CD4-positive, alpha-beta T cell treated with Interleukin-17A for 4 hours (primary cell): Measurements from ENCODE around the gene RAB27A.
"Not testable (repeated sequence)": the region's sequence is repeated elsewhere in the genome, so short reads cannot be mapped to it uniquely, and the experiment has no call there.

Experiments used
- DNase-seq: peaks from one replicate; pipeline ENCODE4 v3.0.0-alpha.2; 2020; ENCODE audit warnings: mixed read lengths

The RAB27A gene

DNA sequence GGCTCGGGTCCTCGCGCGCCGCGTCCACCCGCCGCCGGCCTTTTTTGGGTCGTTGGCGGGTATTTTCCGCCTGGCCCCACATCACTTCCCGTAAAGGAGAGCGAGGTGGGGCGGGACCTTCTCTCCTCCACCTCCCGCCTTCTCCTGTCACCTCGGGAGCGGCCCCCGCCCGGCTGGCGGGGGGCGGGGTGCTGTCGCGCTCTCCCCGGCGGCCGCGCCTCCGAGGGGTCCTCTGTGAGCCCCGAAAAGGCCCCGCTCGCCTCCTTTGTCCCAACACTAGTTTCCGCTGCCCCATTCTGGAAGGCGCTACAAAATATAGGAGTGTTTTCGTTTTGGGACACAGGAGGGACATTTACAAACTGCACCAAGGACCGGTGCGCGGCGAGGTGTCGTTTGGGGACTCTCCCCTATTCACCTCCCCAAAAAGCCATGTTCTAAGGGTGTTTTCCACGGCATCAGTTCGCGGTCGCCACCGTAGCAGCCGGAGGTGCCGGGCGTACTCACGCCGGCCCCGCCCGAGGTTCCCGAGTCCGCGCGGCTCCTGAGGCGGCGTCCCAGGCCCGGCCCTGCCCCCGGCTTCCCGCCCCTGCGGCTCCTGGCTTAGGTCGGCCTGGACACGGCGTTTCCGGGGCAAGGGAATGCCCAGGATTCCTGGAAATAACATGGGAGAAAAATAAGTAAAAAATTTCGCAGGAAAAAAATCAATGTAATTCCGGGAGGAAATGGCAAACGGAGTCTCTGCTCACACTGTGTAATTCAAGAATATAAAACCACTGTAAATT is at the start of gene RAB27A:
RAB27A (minus strand) TSS at position 68 of the 782 bp plus-strand sequence. CDS start 54,879 bp downstream, outside the sequence.
- DNase-seq, result peak; percentile 79

DNA sequence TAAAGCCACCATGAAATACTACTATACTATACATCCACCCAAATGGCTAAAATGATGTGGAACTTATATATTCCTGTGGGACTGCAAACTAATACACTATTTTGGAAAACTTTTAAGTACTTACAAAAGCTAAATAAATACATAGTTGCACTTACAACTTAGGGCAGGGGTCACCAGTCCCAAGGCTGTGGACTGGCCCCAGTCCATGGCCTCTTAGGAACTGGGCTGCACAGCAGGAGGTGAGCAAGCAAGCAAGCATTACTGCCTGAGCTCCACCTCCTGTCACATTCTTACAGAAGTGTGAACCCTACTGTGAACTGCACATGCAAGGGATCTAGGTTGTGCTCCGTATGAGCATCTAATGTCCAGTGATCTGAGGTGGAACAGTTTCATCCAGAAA is 47.5 kb upstream of the RAB27A start:
- no peak for DNase-seq

DNA sequence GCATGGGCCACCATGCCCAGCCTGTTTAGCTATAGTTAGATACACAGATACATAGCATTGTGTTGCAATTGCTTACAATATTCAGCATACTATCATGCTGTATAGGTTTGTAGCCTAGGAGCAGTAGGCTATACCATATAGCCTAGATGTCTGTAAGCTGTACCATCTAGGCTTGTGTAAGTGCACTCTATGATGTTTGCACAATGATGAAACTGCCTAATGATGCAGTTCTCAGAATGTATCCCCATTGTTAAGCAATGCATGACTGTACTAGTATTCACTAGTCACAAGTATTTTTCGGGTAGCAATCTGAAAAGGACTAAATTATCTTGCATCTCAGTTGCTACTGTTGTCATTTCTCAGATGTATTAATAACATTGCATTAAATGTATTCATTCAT is 45.4 kb upstream of the RAB27A start:
- no peak for DNase-seq

DNA sequence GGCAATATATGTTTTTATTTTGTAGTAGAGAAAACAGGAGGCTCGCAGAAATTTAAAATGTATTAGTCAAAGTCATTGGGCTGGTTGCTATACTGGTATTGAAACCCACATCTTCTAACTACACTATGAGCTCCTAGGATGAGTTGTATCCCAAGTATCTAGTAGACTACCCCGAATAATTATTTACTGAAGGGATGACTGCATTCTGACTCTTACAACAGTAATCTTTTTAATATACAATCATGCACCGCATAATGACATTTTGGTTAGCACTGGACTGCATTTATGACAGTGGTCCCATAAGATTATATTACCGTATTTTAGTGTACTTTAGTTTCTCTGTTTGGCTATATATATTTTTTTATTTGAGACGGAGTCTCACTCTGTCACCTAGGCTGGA is 44.8 kb upstream of the RAB27A start:
- no peak for DNase-seq

GRCh38 chr15:55327387-55327786 is 37.8 kb upstream of the RAB27A start:
- DNase-seq, result no peak

GRCh38 chr15:55322467-55322866 is 32.9 kb upstream of the RAB27A start:
- DNase-seq, result no peak

- no peak for DNase-seq
Observed at GRCh38 chr15:55320963-55321362, 31.4 kb upstream of the RAB27A start.

DNA sequence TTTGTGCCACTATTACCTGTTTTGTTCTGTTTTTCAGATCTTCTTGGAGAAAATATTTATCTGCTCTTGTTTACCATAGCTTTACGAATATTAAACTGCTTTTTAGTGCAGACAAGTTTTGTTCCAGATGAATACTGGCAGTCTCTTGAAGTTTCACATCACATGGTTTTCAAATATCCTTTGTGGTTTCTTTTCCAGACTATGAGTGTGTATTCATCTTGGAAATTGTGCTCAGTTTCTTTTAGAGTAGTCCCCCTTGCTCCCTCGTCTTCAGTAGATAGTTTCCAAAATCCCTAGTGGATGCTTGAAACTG is 30.6 kb upstream of the RAB27A start:
- DNase-seq, result no peak

DNA sequence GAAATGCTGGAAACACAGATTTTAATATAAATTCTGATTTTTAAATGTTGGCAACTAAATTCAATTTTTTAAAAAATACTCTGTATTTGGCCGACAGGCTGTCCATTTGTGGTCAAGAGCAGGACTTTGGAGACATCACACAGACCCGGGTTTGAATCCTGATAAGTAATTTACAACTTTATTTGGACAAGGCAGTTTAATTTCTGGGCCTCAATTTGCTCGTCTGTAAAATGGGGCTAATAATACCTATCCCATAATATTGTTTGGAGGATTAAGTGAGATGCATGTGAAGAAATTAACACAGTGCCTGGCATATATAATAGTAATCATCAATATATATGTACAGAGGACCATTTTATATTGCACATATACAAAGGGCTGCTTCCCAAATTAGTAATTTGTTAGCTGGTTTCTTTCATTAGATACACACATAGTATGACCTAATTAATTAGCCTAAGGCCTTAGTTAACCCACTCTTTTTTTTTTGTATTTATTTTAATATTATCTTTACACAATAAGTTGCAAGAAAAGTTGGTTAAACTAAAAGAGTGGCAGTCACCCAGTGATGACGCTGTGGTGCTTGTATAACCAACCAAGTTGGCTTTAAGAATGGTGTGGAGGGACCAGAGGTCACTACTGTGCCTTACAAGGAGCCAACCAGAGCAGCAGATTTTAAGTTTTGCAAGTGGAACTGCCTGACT is 30.1 kb upstream of the RAB27A start:
- DNase-seq, result no peak

GRCh38 chr15:55318588-55319494 is 29.2 kb upstream of the RAB27A start, which contains the start of the genes PIGB and PIGBOS1:
Gene PIGB, plus strand, starts transcription at chr15:55319222. Its CDS starts 29 bp downstream, at chr15:55319251.
Gene PIGBOS1, minus strand, starts transcription at chr15:55319123. Its CDS starts 1,331 bp downstream, at chr15:55317792.
- DNase-seq, result peak; percentile 80

DNA sequence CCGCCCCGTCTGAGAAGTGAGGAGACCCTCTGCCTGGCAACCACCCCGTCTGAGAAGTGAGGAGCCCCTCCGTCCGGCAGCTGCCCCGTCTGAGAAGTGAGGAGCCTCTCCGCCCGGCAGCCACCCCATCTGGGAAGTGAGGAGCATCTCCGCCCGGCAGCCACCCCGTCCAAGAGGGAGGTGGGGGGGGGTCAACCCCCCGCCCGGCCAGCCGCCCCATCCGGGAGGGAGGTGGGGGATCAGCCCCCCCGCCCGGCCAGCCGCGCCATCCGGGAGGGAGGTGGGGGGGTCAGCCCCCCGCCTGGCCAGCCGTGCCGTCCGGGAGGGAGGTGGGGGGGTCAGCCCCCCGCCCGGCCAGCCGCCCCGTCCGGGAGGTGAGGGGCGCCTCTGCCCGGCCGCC is 13.2 kb upstream of the RAB27A start:
- DNase-seq, result not testable (repeated sequence)

- no peak for DNase-seq
Observed at GRCh38 chr15:55297315-55297714, 7.7 kb upstream of the RAB27A start.

GRCh38 chr15:55290528-55291057 is 980 bp upstream of the RAB27A start:
- DNase-seq, result peak; percentile 89

- peak; percentile 53 for DNase-seq
Observed at GRCh38 chr15:55289011-55289745, 435 bp downstream of the RAB27A start.

DNA sequence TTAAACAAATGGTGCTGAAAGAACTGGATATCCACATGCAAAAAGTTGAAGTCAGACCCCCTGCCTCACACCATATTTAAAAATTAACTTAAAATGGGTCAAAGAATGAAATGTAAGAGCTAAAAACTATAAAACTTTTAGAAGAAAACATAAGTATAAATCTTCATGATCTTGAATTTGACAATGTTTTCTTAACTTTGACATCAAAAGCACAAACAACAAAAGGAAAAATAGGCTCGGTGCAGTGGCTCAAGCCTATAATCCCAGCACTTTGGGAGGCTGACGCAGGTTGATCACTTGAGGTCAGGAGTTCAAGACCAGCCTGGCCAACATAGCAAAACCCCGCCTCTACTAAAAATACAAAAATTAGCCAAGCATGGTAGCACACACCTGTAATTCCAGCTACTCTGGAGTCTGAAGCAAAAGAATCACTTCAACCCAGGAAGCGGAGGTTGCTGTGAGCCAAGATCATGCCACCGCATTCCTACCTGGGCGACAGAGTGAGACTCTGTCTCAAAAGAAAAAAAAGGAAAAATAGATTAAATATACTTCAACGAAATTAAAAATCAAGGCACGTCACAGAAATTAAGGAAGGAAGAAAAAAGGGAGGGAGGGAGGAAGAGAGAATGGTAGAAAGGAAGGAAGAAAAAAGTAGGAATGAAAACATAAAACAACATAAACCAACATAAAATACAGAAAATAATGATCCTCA is 1.5 kb downstream of the RAB27A start:
- DNase-seq, result no peak

DNA sequence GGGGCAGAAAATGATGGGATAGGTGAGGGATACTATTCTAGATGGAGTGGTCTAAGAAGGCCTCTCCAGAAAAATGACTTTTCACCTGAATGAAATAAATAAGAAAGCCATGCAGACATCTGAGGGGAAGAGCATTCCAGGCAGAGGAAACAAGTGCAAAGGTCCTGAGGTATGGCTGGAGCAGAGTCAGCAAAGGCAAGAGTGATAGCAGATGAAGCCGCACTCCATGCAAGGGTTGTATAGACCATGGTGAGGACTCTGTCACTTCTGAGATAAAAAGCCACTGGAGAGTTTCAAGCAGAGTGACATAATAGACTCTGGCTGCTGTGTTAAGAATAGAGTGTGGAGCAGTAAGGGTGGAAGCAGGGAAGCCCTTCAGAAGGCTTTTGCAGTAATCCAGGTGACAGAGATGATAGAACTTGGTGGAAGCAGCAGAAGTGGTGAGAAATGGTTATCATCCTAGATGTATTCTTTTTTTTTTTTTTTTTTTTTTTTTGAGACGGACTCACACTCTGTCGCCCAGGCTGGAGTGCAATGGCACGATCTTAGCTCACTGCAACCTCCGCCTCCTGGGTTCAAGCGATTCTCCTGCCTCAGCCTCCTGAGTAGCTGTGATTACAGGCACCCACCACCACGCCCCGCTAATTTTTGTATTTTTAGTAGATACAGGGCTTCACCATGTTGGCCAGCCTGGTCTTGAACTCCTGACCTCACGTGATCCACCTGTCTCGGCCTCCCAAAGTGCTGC is 3.0 kb downstream of the RAB27A start:
- DNase-seq, result not testable (repeated sequence)

- DNase-seq, result no peak
Observed at GRCh38 chr15:55284426-55284825, 5.2 kb downstream of the RAB27A start.

GRCh38 chr15:55283379-55284147 is 6.0 kb downstream of the RAB27A start:
- DNase-seq, result no peak

- peak; percentile 22 for DNase-seq
Observed at GRCh38 chr15:55282284-55282833, 7.3 kb downstream of the RAB27A start.
